HG02981 (cell line): ENCODE results near the gene TTF1.

Experiments used
- ATAC-seq: cut with Tn5 transposase; IDR thresholded peaks from one replicate; pipeline ENCODE4 v1.9.1; 2021; ENCODE audit warnings: mild to moderate bottlenecking, moderate library complexity; ENCODE audit not compliant: unreplicated experiment

The TTF1 gene

GRCh38 chr9:132369421-132369820 lies 37.2 kb downstream of the TTF1 start:
- ATAC-seq: no peak

- ATAC-seq: no peak
Measured at GRCh38 chr9:132367613-132368313, 38.9 kb downstream of the TTF1 start.

GRCh38 chr9:132366481-132366880 lies 40.2 kb downstream of the TTF1 start:
- no peak for ATAC-seq

- no peak for ATAC-seq
Measured at GRCh38 chr9:132365986-132366385, 40.7 kb downstream of the TTF1 start.

GRCh38 chr9:132364068-132364467 lies 42.6 kb downstream of the TTF1 start:
- no peak for ATAC-seq

GRCh38 chr9:132357764-132358163 lies 48.9 kb downstream of the TTF1 start:
- ATAC-seq: no peak

- no peak for ATAC-seq
Measured at GRCh38 chr9:132356324-132356924, 50.2 kb downstream of the TTF1 start.

GRCh38 chr9:132354637-132355355 lies 51.8 kb downstream of the TTF1 start, which contains the start of gene SETX:
TSS of gene SETX (minus strand) at chr9:132354986. CDS start at chr9:132349428, 5,558 bp downstream.
- peak; percentile 86 for ATAC-seq

GRCh38 chr9:132351404-132352045 lies 55.1 kb downstream of the TTF1 start:
- ATAC-seq: no peak

- ATAC-seq: no peak
Measured at GRCh38 chr9:132350861-132351315, 55.8 kb downstream of the TTF1 start.

GRCh38 chr9:132348676-132349075 lies 58.0 kb downstream of the TTF1 start:
- ATAC-seq: no peak

GRCh38 chr9:132346177-132346576 lies 60.5 kb downstream of the TTF1 start:
- no peak for ATAC-seq

GRCh38 chr9:132341177-132341840 lies 65.3 kb downstream of the TTF1 start:
- no peak for ATAC-seq

- no peak for ATAC-seq
Measured at GRCh38 chr9:132334364-132334763, 72.3 kb downstream of the TTF1 start.

- ATAC-seq: no peak
Measured at GRCh38 chr9:132333556-132333955, 73.1 kb downstream of the TTF1 start.

GRCh38 chr9:132328580-132328979 lies 78.1 kb downstream of the TTF1 start:
- ATAC-seq: no peak

GRCh38 chr9:132327537-132327936 lies 79.1 kb downstream of the TTF1 start:
- no peak for ATAC-seq
